ENCODE results near the gene XXYLT1.

Gene XXYLT1

DNA sequence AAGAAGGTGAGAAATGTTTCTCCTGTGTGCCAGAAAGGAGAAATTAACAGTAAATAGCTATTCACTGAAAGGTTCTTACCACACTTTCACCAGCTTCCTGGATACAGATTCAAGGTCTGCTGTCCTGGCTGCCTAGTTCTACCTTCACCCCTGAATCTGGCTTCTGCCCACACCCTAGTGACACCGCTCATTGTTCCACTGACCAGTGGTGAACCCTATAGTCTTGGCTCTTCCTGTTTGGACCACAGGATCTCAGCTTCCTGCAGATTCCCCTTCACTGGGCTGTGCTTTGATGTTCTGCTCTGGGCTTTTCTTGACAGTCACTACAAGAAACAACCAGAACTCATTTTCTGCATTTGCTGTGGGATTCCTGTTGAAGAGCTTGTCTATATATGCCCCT is 250.0 kb downstream of the XXYLT1 start:
- DNase-seq (ENCODE audit: extremely low spot score) = no peak
- ChIA-PET CTCF (no interaction called here), POLR2A (no interaction called here)
- TF ChIP-seq TARDBP (IDR thresholded peaks at IDR 0.05) (no peak), L3MBTL2 (conservative IDR thresholded peaks at IDR 0.05) (no peak), BHLHE40 (IDR thresholded peaks at IDR 0.05; ENCODE audit: borderline replicate concordance) (no peak), FOXM1 (IDR thresholded peaks at IDR 0.05; ENCODE audit: borderline replicate concordance) (no peak), ZNF384 (IDR thresholded peaks at IDR 0.05) (no peak), FOXK2 (IDR thresholded peaks at IDR 0.05) (no peak), HDGF (IDR thresholded peaks at IDR 0.05; ENCODE audit: borderline replicate concordance) (no peak), ELF4 (IDR thresholded peaks at IDR 0.05) (no peak), LEF1 (IDR thresholded peaks at IDR 0.05; ENCODE audit: borderline replicate concordance) (no peak), ARNT (IDR thresholded peaks at IDR 0.05) (no peak), SP1 (IDR thresholded peaks at IDR 0.05) (no peak), SUZ12 (IDR thresholded peaks at IDR 0.05) (no peak), FOXA1 (IDR thresholded peaks at IDR 0.05) (no peak), CTBP1 (IDR thresholded peaks at IDR 0.05; ENCODE audit: borderline replicate concordance) (no peak)

DNA sequence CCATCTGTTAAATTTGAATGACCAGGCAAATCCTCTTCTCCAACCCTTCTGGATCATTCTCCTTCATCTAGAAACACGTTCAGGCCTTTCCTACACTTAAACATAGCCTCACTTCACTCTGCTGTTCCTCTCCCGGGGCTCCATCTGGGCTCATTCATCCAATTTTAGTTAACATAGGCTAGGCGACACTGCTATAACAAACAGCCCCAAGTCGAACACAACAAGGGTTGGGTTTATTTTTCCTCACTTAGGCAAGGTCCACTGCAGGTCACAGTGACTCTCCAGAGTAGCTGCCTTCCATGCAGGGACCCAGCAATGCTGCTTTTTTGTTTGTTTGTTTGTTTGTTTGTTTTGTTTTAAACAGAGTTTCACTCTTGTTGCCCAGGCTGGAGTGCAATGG is 250.8 kb downstream of the XXYLT1 start:
- TF ChIP-seq SUZ12 (IDR thresholded peaks at IDR 0.05) = no peak
- no peak for TF ChIP-seq ZNF384 (IDR thresholded peaks at IDR 0.05)
- TF ChIP-seq L3MBTL2 (conservative IDR thresholded peaks at IDR 0.05) = no peak
- no peak for TF ChIP-seq ARNT (IDR thresholded peaks at IDR 0.05)
- TF ChIP-seq NFRKB (IDR thresholded peaks at IDR 0.05) = no peak
- no peak for TF ChIP-seq SP1 (IDR thresholded peaks at IDR 0.05)
- TF ChIP-seq, protein P1, sequence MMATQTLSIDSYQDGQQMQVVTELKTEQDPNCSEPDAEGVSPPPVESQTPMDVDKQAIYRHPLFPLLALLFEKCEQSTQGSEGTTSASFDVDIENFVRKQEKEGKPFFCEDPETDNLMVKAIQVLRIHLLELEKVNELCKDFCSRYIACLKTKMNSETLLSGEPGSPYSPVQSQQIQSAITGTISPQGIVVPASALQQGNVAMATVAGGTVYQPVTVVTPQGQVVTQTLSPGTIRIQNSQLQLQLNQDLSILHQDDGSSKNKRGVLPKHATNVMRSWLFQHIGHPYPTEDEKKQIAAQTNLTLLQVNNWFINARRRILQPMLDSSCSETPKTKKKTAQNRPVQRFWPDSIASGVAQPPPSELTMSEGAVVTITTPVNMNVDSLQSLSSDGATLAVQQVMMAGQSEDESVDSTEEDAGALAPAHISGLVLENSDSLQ (IDR thresholded peaks at IDR 0.05) = no peak
- TF ChIP-seq CTBP1 (IDR thresholded peaks at IDR 0.05; ENCODE audit: borderline replicate concordance) = no peak
- no peak for TF ChIP-seq BHLHE40 (IDR thresholded peaks at IDR 0.05; ENCODE audit: borderline replicate concordance)
- TF ChIP-seq LEF1 (IDR thresholded peaks at IDR 0.05; ENCODE audit: borderline replicate concordance) = no peak
- TF ChIP-seq HDGF (IDR thresholded peaks at IDR 0.05; ENCODE audit: borderline replicate concordance) = no peak
- no peak for TF ChIP-seq TARDBP (IDR thresholded peaks at IDR 0.05)
- no peak for TF ChIP-seq ELF4 (IDR thresholded peaks at IDR 0.05)
- no peak for TF ChIP-seq FOXK2 (IDR thresholded peaks at IDR 0.05)
- no peak for TF ChIP-seq FOXM1 (IDR thresholded peaks at IDR 0.05; ENCODE audit: borderline replicate concordance)
- TF ChIP-seq FOXA1 (IDR thresholded peaks at IDR 0.05) = no peak
- POLR2A ChIA-PET = no interaction called here
- CTCF ChIA-PET = no interaction called here
- no peak for DNase-seq (ENCODE audit: extremely low spot score)

DNA sequence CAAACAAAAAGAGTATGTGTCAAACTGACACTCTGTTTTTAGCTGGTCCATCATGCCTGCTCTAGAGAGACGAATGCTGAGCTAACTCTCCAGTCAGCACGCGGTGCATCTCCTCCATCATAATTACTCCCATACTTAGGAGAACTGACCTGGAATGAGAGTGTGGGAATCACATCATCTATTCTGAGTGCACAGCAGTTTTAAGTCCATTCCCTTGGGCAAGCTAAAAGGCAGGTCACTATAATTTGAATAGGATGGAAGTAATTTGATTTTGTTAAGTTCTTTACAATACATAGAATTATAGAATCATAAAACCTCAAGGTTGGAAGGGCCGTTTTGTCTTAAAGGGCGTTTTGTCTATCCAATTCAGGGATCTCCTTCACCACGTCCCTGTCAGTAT is 251.6 kb downstream of the XXYLT1 start:
- no peak for DNase-seq (ENCODE audit: extremely low spot score)
- CTCF ChIA-PET = no interaction called here
- POLR2A ChIA-PET = interaction anchor here (1.4 kb wide), 1 partner anchor 250 kb away, joined by 3 read pairs; no protein-coding TSS in a partner anchor
- TF ChIP-seq ARNT (IDR thresholded peaks at IDR 0.05) = no peak
- TF ChIP-seq LEF1 (IDR thresholded peaks at IDR 0.05; ENCODE audit: borderline replicate concordance) = no peak
- no peak for TF ChIP-seq NFRKB (IDR thresholded peaks at IDR 0.05)
- no peak for TF ChIP-seq L3MBTL2 (conservative IDR thresholded peaks at IDR 0.05)
- no peak for TF ChIP-seq ZNF384 (IDR thresholded peaks at IDR 0.05)
- TF ChIP-seq BHLHE40 (IDR thresholded peaks at IDR 0.05; ENCODE audit: borderline replicate concordance) = no peak
- no peak for TF ChIP-seq HDGF (IDR thresholded peaks at IDR 0.05; ENCODE audit: borderline replicate concordance)
- TF ChIP-seq FOXK2 (IDR thresholded peaks at IDR 0.05) = no peak
- TF ChIP-seq, protein P1 (IDR thresholded peaks at IDR 0.05) = no peak
- no peak for TF ChIP-seq SP1 (IDR thresholded peaks at IDR 0.05)
- TF ChIP-seq SUZ12 (IDR thresholded peaks at IDR 0.05) = no peak
- no peak for TF ChIP-seq FOXA1 (IDR thresholded peaks at IDR 0.05)
- no peak for TF ChIP-seq CTBP1 (IDR thresholded peaks at IDR 0.05; ENCODE audit: borderline replicate concordance)

Measured in HEK293T (cell line).